Measurements from ENCODE around the gene CSGALNACT2. TPM values are rescaled to one million over a fixed set of nuclear protein-coding genes. Genes with fewer than 3 reads are reported as not detected.

CSGALNACT2 gene
- total and polyA plus RNA-seq, 9 of the 15 experiments (the other 6 are each of a cell fraction or from before 2014, with no cell fraction given) = 1.4 to 7.3 (median 3.5) TPM

DNA sequence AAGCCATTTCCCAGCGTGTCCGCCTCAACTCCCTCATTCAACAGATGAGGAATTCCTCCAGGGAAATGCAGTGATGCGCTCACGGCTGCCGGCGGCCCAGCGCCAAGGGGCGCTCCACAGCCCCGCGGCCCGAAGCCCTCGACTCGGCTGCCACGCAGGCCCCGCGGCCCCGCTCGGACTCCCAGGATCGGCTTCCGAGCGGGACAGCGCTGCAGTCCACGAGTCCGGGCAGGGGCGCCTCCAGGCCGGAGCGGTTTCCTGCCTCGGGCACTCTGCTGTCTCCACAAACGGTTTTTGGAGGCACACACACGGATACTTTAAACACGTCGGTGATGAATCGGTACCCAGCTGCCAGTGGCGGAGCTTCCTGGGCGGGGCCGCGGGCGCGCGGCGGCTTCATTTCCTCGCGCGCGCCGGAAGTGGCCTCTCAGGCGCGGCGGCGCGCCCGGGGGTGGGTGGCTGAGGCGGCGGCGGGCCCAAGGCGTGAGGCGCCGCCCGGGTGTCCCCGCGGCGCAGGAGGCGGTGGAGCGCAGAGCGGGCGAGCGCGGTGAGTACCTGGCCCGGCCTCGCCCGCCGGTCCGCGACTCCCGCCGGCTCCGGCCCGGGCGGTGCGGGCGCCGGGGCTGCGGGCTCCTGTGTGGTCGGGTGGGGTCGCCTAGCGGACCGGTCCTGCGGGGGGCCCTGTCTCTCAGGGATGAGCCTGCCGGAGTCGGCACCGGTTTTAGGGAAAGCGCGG lies at the start of gene CSGALNACT2 (continued):
- TF ChIP-seq SREBF2 (CRISPR knock-in tag; IDR thresholded peaks at IDR 0.05) (no peak), SMAD4 (CRISPR knock-in tag; conservative IDR thresholded peaks at IDR 0.05) (peak; percentile 92), ZNF507 (tag; conservative IDR thresholded peaks at IDR 0.05) (no peak), ZEB2 (IDR thresholded peaks at IDR 0.05) (no peak), KDM5B (IDR thresholded peaks at IDR 0.05; ENCODE audit: insufficient replicate concordance, low read depth, low read length) (peak; percentile 36), TAL1 (IDR thresholded peaks at IDR 0.05) (no peak), NCOA6 (IDR thresholded peaks at IDR 0.05) (peak; percentile 84), ZNF3 (CRISPR knock-in tag; IDR thresholded peaks at IDR 0.05) (no peak), ATF7 (IDR thresholded peaks at IDR 0.05) (peak; percentile 11; the same call in 1 of the 2 replicates), TCFL5 (CRISPR knock-in tag; conservative IDR thresholded peaks at IDR 0.05) (no peak), ZNF134 (CRISPR knock-in tag; conservative IDR thresholded peaks at IDR 0.05) (no peak), EZH2 (IDR thresholded peaks at IDR 0.05; ENCODE audit: borderline replicate concordance, low read depth, low read length) (no peak), PHF20 (IDR thresholded peaks at IDR 0.05; ENCODE audit: partially characterized antibody) (peak; percentile 88)
- TF ChIP-seq, protein P1, sequence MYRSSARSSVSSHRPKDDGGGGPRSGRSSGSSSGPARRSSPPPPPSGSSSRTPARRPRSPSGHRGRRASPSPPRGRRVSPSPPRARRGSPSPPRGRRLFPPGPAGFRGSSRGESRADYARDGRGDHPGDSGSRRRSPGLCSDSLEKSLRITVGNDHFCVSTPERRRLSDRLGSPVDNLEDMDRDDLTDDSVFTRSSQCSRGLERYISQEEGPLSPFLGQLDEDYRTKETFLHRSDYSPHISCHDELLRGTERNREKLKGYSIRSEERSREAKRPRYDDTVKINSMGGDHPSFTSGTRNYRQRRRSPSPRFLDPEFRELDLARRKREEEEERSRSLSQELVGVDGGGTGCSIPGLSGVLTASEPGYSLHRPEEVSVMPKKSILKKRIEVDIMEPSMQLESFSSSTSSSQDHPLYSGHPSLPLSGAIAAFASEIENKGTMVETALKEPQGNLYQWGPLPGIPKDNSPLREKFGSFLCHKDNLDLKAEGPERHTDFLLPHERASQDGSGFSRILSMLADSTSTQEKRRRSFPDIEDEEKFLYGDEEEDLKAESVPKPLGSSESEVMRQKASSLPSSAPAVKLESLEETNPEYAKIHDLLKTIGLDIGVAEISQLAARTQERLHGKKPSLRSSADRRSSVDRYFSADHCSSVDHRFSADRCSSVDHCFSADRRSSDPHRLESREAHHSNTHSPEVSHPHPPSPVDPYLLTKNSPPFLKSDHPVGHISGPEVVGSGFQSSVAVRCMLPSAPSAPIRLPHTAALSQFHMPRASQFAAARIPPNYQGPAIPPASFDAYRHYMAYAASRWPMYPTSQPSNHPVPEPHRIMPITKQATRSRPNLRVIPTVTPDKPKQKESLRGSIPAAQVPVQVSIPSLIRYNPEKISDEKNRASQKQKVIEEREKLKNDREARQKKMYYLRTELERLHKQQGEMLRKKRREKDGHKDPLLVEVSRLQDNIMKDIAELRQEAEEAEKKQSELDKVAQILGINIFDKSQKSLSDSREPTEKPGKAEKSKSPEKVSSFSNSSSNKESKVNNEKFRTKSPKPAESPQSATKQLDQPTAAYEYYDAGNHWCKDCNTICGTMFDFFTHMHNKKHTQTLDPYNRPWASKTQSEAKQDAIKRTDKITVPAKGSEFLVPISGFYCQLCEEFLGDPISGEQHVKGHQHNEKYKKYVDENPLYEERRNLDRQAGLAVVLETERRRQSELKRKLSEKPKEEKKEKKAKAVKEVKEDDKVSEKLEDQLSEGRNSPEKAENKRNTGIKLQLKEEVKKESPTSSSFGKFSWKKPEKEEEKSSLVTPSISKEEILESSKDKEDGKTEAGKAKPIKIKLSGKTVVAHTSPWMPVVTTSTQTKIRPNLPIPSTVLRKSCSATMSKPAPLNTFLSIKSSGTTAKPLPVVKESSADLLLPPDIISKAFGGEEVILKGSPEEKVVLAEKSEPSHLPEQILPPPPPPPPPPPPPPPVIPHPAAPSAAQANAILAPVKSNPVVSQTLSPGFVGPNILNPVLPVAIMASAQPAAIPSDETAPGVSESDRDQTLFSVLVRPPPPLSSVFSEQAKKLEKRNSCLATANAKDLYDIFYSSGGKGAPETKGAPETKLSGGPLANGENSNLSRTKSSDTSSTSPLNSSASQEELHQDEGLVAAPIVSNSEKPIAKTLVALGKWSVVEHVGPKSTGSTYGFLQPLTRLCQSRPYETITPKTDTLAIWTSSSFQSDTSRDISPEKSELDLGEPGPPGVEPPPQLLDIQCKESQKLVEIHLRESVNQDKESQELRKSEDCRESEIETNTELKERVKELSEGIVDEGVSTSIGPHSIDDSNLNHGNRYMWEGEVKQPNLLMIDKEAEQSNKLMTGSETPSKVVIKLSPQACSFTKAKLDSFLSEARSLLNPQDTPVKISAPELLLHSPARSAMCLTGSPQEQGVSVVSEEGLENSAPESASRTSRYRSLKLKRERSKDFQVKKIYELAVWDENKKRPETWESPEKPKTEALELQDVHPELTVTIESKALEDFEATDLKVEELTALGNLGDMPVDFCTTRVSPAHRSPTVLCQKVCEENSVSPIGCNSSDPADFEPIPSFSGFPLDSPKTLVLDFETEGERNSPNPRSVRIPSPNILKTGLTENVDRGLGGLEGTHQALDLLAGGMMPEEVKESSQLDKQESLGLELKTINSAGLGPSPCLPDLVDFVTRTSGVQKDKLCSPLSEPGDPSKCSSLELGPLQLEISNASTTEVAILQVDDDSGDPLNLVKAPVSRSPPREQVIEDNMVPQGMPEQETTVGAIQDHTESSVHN (IDR thresholded peaks at IDR 0.05; ENCODE audit: borderline replicate concordance in 1 of 2, low read depth in 1 of 2) = no peak
- TF ChIP-seq, protein P2, sequence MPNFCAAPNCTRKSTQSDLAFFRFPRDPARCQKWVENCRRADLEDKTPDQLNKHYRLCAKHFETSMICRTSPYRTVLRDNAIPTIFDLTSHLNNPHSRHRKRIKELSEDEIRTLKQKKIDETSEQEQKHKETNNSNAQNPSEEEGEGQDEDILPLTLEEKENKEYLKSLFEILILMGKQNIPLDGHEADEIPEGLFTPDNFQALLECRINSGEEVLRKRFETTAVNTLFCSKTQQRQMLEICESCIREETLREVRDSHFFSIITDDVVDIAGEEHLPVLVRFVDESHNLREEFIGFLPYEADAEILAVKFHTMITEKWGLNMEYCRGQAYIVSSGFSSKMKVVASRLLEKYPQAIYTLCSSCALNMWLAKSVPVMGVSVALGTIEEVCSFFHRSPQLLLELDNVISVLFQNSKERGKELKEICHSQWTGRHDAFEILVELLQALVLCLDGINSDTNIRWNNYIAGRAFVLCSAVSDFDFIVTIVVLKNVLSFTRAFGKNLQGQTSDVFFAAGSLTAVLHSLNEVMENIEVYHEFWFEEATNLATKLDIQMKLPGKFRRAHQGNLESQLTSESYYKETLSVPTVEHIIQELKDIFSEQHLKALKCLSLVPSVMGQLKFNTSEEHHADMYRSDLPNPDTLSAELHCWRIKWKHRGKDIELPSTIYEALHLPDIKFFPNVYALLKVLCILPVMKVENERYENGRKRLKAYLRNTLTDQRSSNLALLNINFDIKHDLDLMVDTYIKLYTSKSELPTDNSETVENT (CRISPR knock-in tag; IDR thresholded peaks at IDR 0.05) = peak; percentile 63
- TF ChIP-seq, protein P3, sequence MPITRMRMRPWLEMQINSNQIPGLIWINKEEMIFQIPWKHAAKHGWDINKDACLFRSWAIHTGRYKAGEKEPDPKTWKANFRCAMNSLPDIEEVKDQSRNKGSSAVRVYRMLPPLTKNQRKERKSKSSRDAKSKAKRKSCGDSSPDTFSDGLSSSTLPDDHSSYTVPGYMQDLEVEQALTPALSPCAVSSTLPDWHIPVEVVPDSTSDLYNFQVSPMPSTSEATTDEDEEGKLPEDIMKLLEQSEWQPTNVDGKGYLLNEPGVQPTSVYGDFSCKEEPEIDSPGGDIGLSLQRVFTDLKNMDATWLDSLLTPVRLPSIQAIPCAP (CRISPR knock-in tag; IDR thresholded peaks at IDR 0.05; ENCODE audit: borderline replicate concordance) = no peak
